K562 (cell line): ENCODE measurements around the gene C19orf44.

Experiments
- HDAC2 ChIP-seq: fragments of 450-650 bp; IDR thresholded peaks from 2 replicates; pipeline ENCODE4 v1.6.1; 2016; ENCODE audit warnings: mild to moderate bottlenecking
- MECOM ChIP-seq: fragments of 250-450 bp; sonication (Bioruptor Pico); IDR thresholded peaks from 2 replicates; pipeline ENCODE4 v1.8.0; 2022; ENCODE audit warnings: inconsistent platforms
- SMAD3 ChIP-seq: fragments of 450-650 bp; formaldehyde crosslinking; conservative IDR thresholded peaks from 2 replicates; pipeline ENCODE4 v1.4.0; 2020; ENCODE audit warnings: mild to moderate bottlenecking
- TAF1 ChIP-seq: IDR thresholded peaks from 2 replicates; pipeline ENCODE4 v1.6.1; 2011; ENCODE audit warnings: mild to moderate bottlenecking, low read length, moderate library complexity; ENCODE audit not compliant: insufficient read depth, control insufficient read depth, severe bottlenecking; ENCODE audit errors: extremely low read depth
- ZBTB26 ChIP-seq: fragments of 450-650 bp; formaldehyde crosslinking; IDR thresholded peaks from 2 replicates; pipeline ENCODE4 v1.4.0; 2022; ENCODE audit warnings: missing genetic modification characterization
- ZBTB40 ChIP-seq, 2 experiments: fragments of 450-650 bp in 1 of 2; sonication (generic) in 1 of 2; formaldehyde crosslinking in 1 of 2; IDR thresholded peaks; 2 replicates each; pipeline versions ENCODE4 v1.7.1 to v1.9.0; 2016 to 2022; ENCODE audit warnings: inconsistent platforms in 1 of 2, mild to moderate bottlenecking in 1 of 2, missing genetic modification reagents in 1 of 2
- ZNF224 ChIP-seq: sonication (generic); formaldehyde crosslinking; IDR thresholded peaks from 2 replicates; pipeline ENCODE4 v1.8.0; 2022; ENCODE audit warnings: mild to moderate bottlenecking, missing genetic modification reagents

GRCh38 chr19:16470541-16470910 lies 25.7 kb upstream of the C19orf44 start:
- TF ChIP-seq TAF1, result no peak
- TF ChIP-seq ZBTB40 (IDR thresholded peaks at IDR 0.05), result no peak
- TF ChIP-seq ZBTB40 (CRISPR knock-in tag; IDR thresholded peaks at IDR 0.05), result no peak
- no peak for TF ChIP-seq ZNF224 (CRISPR knock-in tag)
- no peak for TF ChIP-seq SMAD3 (CRISPR knock-in tag)
- no peak for TF ChIP-seq ZBTB26 (CRISPR knock-in tag)
- TF ChIP-seq HDAC2, result no peak
- TF ChIP-seq MECOM (CRISPR knock-in tag), result no peak
